K562 (cell line): ENCODE results near the gene ZBP1. TPM values are rescaled to one million over a fixed set of nuclear protein-coding genes. Genes with fewer than 3 reads are reported as not detected.

Experiments used
- ATAC-seq: fragments of 200-7000 bp; cut with Tn5 transposase; 3 replicates; pipeline ENCODE4 v1.9.1; 2020; ENCODE audit warnings: moderate library complexity
- BruUV-seq: library from RNA; stranded (reverse); fragments of 400-500 nt; replicated peaks from 2 replicates; lab custom pipeline; 2021; lab: Mats Ljungman, UMichigan
- CTCF ChIA-PET: fragments of 300-600 bp; formaldehyde crosslinking; extraction: SDS; loops from one replicate; lab custom pipeline; 2021; ENCODE audit warnings: low intra/inter-chr PET ratio; lab: Yijun Ruan, JAX
- POLR2A ChIA-PET: fragments of 300-600, 350-650 bp; sonication (Branson Sonifier 250); formaldehyde crosslinking; extraction: SDS; loops from one replicate; lab custom pipeline; 2021; ENCODE audit warnings: antibody characterized with exemption, inconsistent platforms; lab: Yijun Ruan, JAX
- DNase-seq, 4 experiments: peaks; one replicate each; pipeline versions ENCODE4 v3.0.0 to v3.0.0-alpha.2; 2011 to 2018; ENCODE audit warnings: low spot score in 3 of 4, mixed read lengths in 3 of 4; ENCODE audit errors: extremely low read depth in 1 of 4
- FAIRE-seq: peaks from 2 replicates; lab custom pipeline; 2011; peaks lifted over from hg19 to GRCh38; lab: Jason Lieb, UNC
- H2AFZ ChIP-seq: 2 replicates; pipeline ENCODE4 v1.6.0; 2011; ENCODE audit warnings: low read depth, low read length, control low read depth, inconsistent platforms
- H3K27ac ChIP-seq: fragments of 200-600 bp; 3 replicates; pipeline ENCODE4 v1.8.0; 2011; ENCODE audit warnings: low read depth, mild to moderate bottlenecking, control low read depth, inconsistent platforms, low read length, moderate library complexity, mixed read lengths; ENCODE audit errors: extremely low read depth
- H3K27me3 ChIP-seq, 2 experiments: fragments of 300-600 bp in 1 of 2; 2 replicates in 1 of 2; 3 replicates in 1 of 2; pipeline versions ENCODE4 v1.6.0 to v1.8.0; 2011; ENCODE audit warnings: inconsistent platforms in 2 of 2, low read length in 2 of 2, mild to moderate bottlenecking in 1 of 2, mixed read lengths in 1 of 2, moderate library complexity in 1 of 2; ENCODE audit not compliant: control insufficient read depth in 2 of 2, insufficient read depth in 2 of 2
- H3K36me3 ChIP-seq: fragments of 300-600 bp; 3 replicates; pipeline ENCODE4 v1.8.0; 2011; ENCODE audit warnings: mild to moderate bottlenecking, low read length, inconsistent platforms; ENCODE audit not compliant: control insufficient read depth, insufficient read depth
- H3K4me1 ChIP-seq, 2 experiments: fragments of 200-600 bp in 1 of 2; replicated peaks in 1 of 2; 2 replicates in 1 of 2; 3 replicates in 1 of 2; pipeline versions ENCODE4 v1.5.1 to v1.8.0; 2011; ENCODE audit warnings: inconsistent platforms in 2 of 2, low read length in 2 of 2, mild to moderate bottlenecking in 1 of 2, mixed read lengths in 1 of 2, moderate library complexity in 1 of 2; ENCODE audit not compliant: control insufficient read depth in 2 of 2, insufficient read depth in 2 of 2
- H3K4me2 ChIP-seq: 2 replicates; pipeline ENCODE4 v1.6.1; 2011; ENCODE audit warnings: low read length, control low read depth, inconsistent platforms, mixed read lengths; ENCODE audit not compliant: insufficient read depth
- H3K4me3 ChIP-seq: fragments of 200-600 bp; sonication (generic), shearing (Covaris generic); 2 replicates; pipeline ENCODE4 v1.5.1; 2016; ENCODE audit warnings: control low read depth, inconsistent platforms
- H3K79me2 ChIP-seq: fragments of 200-600 bp; 3 replicates; pipeline ENCODE4 v1.8.0; 2011; ENCODE audit warnings: low read length, inconsistent platforms; ENCODE audit not compliant: control insufficient read depth, insufficient read depth
- H3K9ac ChIP-seq, 2 experiments: 2 replicates each; pipeline versions ENCODE4 v1.6.0 to v1.6.1; 2011; ENCODE audit warnings: low read depth in 2 of 2, low read length in 2 of 2, control low read depth in 1 of 2, inconsistent platforms in 1 of 2, mild to moderate bottlenecking in 1 of 2, mixed read lengths in 1 of 2; ENCODE audit not compliant: insufficient read depth in 1 of 2
- H3K9me1 ChIP-seq: one replicate; pipeline ENCODE4 v1.6.0; 2011; ENCODE audit warnings: inconsistent platforms, mild to moderate bottlenecking, low read length, moderate library complexity; ENCODE audit not compliant: control insufficient read depth, insufficient read depth
- H3K9me3 ChIP-seq: replicated peaks from 2 replicates; pipeline ENCODE4 v1.5.1; 2011; ENCODE audit warnings: low read depth, low read length, inconsistent platforms; ENCODE audit not compliant: control insufficient read depth, insufficient read depth
- H4K20me1 ChIP-seq: replicated peaks from 2 replicates; pipeline ENCODE4 v1.6.1; 2011; ENCODE audit warnings: low read length, inconsistent platforms, mixed read lengths; ENCODE audit not compliant: control insufficient read depth, insufficient read depth
- CBX3 ChIP-seq, 2 experiments: IDR thresholded peaks; 1 replicate in 1 of 2; 2 replicates in 1 of 2; pipeline ENCODE4 v1.6.1; 2012; ENCODE audit warnings: inconsistent platforms in 2 of 2, low read length in 2 of 2, borderline replicate concordance in 1 of 2, control low read depth in 1 of 2
- ESRRA ChIP-seq: fragments of 450-650 bp; IDR thresholded peaks from 2 replicates; pipeline ENCODE4 v1.6.1; 2014; ENCODE audit warnings: low read depth, mild to moderate bottlenecking, moderate library complexity, borderline replicate concordance
- GMEB1 ChIP-seq: fragments of 250-450 bp; sonication (Bioruptor Pico); IDR thresholded peaks from 2 replicates; pipeline ENCODE4 v1.4.0; 2020; ENCODE audit warnings: mild to moderate bottlenecking
- PHF20 ChIP-seq: fragments of 450-650 bp; IDR thresholded peaks from 2 replicates; pipeline ENCODE4 v1.6.1; 2018; ENCODE audit not compliant: partially characterized antibody
- RAD51 ChIP-seq: fragments of 450-650 bp; IDR thresholded peaks from 2 replicates; pipeline ENCODE4 v1.7.1; 2016; ENCODE audit warnings: low read depth, mild to moderate bottlenecking, borderline replicate concordance
- TFE3 ChIP-seq: fragments of 450-650 bp; formaldehyde crosslinking; IDR thresholded peaks from 2 replicates; pipeline ENCODE4 v1.4.0; 2020; ENCODE audit warnings: mild to moderate bottlenecking, mixed read lengths
- TOE1 ChIP-seq, 2 experiments: fragments of 450-650 bp in 1 of 2; sonication (generic) in 1 of 2; formaldehyde crosslinking in 1 of 2; IDR thresholded peaks; 2 replicates each; pipeline versions ENCODE4 v1.7.1 to v1.8.0; 2016 to 2022; ENCODE audit warnings: borderline replicate concordance in 2 of 2, mild to moderate bottlenecking in 2 of 2, antibody characterized with exemption in 1 of 2, inconsistent platforms in 1 of 2, low read depth in 1 of 2, missing genetic modification reagents in 1 of 2, moderate library complexity in 1 of 2
- TRIM28 ChIP-seq: fragments of 450-650 bp; IDR thresholded peaks from 2 replicates; pipeline ENCODE4 v1.6.1; 2017
- WGBS: fragments of 100-300 bp; shearing (Covaris generic); methylation state at CpG from one replicate; pipeline ENCODE4 v1.1.6; 2016; ENCODE audit warnings: low coverage, mixed read lengths; ENCODE audit not compliant: insufficient coverage; ENCODE audit errors: missing lambda C conversion rate; 5-methylcytosine and 5-hydroxymethylcytosine counted together
- in situ Hi-C: fragments of 300-500 bp; cut with MboI; formaldehyde crosslinking; loops from 4 replicates; pipeline ENCODE4 v1.15.0; 2018; ENCODE audit warnings: inconsistent platforms, mixed read lengths
- intact Hi-C: fragments of 100-400 bp; cut with micrococcal nuclease; formaldehyde crosslinking; loops from 2 replicates; pipeline ENCODE4 v1.14.2; 2022
- polyA plus RNA-seq, 8 experiments: library from polyadenylated mRNA; depleted of rRNA in 4 of 8; stranded (reverse) in 5 of 8; unstranded in 3 of 8; fragments of >200 nt; fragmentation: Nextera tagmentation in 2 of 8; fragmentation: Illumina TruSeq in 1 of 8; extraction: Ambion mirVana in 2 of 8; extraction: Trizol in 1 of 8; gene quantifications; 2 replicates each; pipeline versions ENCODE4 v1.2.1 to v1.2.3, GENCODE V29; 2011 to 2014; ENCODE audit warnings: inconsistent platforms in 1 of 8, missing spikeins in 1 of 8
- total RNA-seq, 7 experiments: library from RNA; depleted of rRNA in 6 of 7; stranded (reverse); fragments of >200 nt in 6 of 7; fragmentation: Illumina TruSeq in 2 of 7; extraction: Trizol in 2 of 7; gene quantifications; 2 replicates each; pipeline versions ENCODE4 v1.2.1 to v1.2.3, GENCODE V29; 2011 to 2021; ENCODE audit warnings: low replicate concordance in 1 of 7
- TF ChIP-seq, protein P1 (sequence below): sonication (generic); formaldehyde crosslinking; IDR thresholded peaks from 2 replicates; pipeline ENCODE4 v1.9.0; 2022; ENCODE audit warnings: mild to moderate bottlenecking, missing genetic modification reagents
- TF ChIP-seq, protein P2 (sequence below): fragments of 450-650 bp; formaldehyde crosslinking; IDR thresholded peaks from 2 replicates; pipeline ENCODE4 v1.4.0; 2022; ENCODE audit warnings: missing genetic modification characterization
- TF ChIP-seq, protein P3 (sequence below): sonication (generic); formaldehyde crosslinking; IDR thresholded peaks from 2 replicates; pipeline ENCODE4 v1.5.0; 2020; ENCODE audit warnings: missing genetic modification reagents
- TF ChIP-seq, protein P4 (sequence below): sonication (generic); formaldehyde crosslinking; IDR thresholded peaks from 2 replicates; pipeline ENCODE4 v1.8.0; 2022; ENCODE audit warnings: mild to moderate bottlenecking, missing genetic modification reagents

ZBP1 gene
- total and polyA plus RNA-seq, 9 of the 15 experiments (the other 6 are each of a cell fraction or from before 2014, with no cell fraction given): not detected

DNA sequence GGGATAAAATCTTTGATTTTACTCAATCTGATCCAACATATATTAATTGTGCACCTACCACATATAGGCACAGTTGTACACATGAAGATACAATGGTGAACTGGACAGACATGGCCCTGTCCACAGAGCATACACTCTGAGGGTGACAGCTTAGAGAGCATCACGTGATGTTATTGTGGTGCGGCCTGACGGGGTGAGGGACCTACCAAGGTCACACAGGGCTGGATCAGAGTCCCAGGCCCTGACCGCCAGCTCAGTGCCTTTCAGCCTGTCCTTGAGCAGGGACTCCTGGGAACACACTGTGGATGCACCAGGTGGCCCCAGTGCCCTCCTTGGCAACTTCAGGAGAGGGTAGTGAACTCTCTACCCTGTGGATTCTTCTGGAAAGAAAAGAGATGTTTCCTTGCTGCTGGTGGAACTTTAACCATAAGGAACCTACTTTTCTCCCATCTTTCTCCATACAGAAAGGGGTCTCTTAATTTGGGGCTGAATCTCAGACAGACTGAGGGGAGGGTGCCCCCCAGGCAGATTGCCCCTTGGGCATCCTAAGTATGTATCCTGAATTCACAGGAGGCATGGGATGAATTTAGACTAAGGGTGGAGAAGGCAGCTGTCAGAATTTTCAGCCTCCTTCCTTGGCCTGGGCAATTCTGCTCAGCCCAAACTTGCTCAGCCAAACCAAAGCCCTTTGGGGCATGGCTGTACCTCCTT is 32.8 kb downstream of the ZBP1 start:
- no peak overlapping the region for H2AFZ ChIP-seq
- no TSS peak for BruUV-seq
- no peak overlapping the region for H3K4me3 ChIP-seq
- no peaks in the 10 kb centered on the region for H3K79me2 ChIP-seq
- peaks cover 17 to 50% of the 10 kb centered on the region in 2 experiments; a peak in 4 of 5 replicates for H3K4me1 ChIP-seq
- no peaks in the 10 kb centered on the region for H3K36me3 ChIP-seq
- intact Hi-C loops: no loop called here
- H3K9me1 ChIP-seq: no peaks in the 10 kb centered on the region
- H3K4me2 ChIP-seq: no peak overlapping the region
- ATAC-seq (no peak), FAIRE-seq (peak; percentile 64), DNase-seq (no peak)
- ChIA-PET POLR2A (interaction anchor here (0.6 kb wide), 2 partner anchors 10 to 64 kb away, joined by 3 read pairs; no protein-coding TSS in a partner anchor), CTCF (interaction anchor here (0.5 kb wide), 1 partner anchor 205 kb away, joined by 3 read pairs; no protein-coding TSS in a partner anchor)
- 43% methylated on average over 4 of the region's 4 CpGs for WGBS
- H3K27ac ChIP-seq: no peak overlapping the region
- H3K27me3 ChIP-seq: peaks cover 5 to 20% of the 10 kb centered on the region in 2 experiments; a peak in 3 of 5 replicates
- TF ChIP-seq, protein P1, sequence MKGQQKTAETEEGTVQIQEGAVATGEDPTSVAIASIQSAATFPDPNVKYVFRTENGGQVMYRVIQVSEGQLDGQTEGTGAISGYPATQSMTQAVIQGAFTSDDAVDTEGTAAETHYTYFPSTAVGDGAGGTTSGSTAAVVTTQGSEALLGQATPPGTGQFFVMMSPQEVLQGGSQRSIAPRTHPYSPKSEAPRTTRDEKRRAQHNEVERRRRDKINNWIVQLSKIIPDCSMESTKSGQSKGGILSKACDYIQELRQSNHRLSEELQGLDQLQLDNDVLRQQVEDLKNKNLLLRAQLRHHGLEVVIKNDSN: peak; percentile 67
- TF ChIP-seq, protein P2, sequence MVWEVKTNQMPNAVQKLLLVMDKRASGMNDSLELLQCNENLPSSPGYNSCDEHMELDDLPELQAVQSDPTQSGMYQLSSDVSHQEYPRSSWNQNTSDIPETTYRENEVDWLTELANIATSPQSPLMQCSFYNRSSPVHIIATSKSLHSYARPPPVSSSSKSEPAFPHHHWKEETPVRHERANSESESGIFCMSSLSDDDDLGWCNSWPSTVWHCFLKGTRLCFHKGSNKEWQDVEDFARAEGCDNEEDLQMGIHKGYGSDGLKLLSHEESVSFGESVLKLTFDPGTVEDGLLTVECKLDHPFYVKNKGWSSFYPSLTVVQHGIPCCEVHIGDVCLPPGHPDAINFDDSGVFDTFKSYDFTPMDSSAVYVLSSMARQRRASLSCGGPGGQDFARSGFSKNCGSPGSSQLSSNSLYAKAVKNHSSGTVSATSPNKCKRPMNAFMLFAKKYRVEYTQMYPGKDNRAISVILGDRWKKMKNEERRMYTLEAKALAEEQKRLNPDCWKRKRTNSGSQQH (CRISPR knock-in tag): no peak
- TF ChIP-seq TFE3 (CRISPR knock-in tag) (peak; percentile 54), TOE1 (IDR thresholded peaks at IDR 0.05; ENCODE audit: borderline replicate concordance) (peak; percentile 75), TOE1 (CRISPR knock-in tag; IDR thresholded peaks at IDR 0.05; ENCODE audit: borderline replicate concordance, low read depth) (no peak), ESRRA (peak; percentile 57; the same call in 1 of the 2 replicates), CBX3 (IDR thresholded peaks at IDR 0.05; ENCODE audit: borderline replicate concordance in 1 of 2, low read length in 2 of 2) (peak in 1 of 2 experiments; percentile 25; a peak in 1 of 3 replicates), GMEB1 (CRISPR knock-in tag) (no peak), RAD51 (peak; percentile 59; the same call in 1 of the 2 replicates), PHF20 (no peak), TRIM28 (peak; percentile 62; the same call in 1 of the 2 replicates)
- TF ChIP-seq, protein P3, sequence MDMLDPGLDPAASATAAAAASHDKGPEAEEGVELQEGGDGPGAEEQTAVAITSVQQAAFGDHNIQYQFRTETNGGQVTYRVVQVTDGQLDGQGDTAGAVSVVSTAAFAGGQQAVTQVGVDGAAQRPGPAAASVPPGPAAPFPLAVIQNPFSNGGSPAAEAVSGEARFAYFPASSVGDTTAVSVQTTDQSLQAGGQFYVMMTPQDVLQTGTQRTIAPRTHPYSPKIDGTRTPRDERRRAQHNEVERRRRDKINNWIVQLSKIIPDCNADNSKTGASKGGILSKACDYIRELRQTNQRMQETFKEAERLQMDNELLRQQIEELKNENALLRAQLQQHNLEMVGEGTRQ (CRISPR knock-in tag): peak; percentile 63
- TF ChIP-seq, protein P4, sequence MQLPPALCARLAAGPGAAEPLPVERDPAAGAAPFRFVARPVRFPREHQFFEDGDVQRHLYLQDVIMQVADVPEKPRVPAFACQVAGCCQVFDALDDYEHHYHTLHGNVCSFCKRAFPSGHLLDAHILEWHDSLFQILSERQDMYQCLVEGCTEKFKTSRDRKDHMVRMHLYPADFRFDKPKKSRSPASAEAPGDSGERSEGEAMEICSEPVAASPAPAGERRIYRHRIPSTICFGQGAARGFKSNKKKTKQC (CRISPR knock-in tag): no peak
- no peak overlapping the region for H3K9ac ChIP-seq
- no peaks in the 10 kb centered on the region for H4K20me1 ChIP-seq
- H3K9me3 ChIP-seq: peaks cover 3% of the 10 kb centered on the region; the same call in 1 of the 2 replicates
- in situ Hi-C loops: no loop called here
